IMR-90 (cell line): ENCODE data around the gene DENND2D. TPM values are rescaled to one million over a fixed set of nuclear protein-coding genes. Genes with fewer than 3 reads are reported as not detected.

Experiments
- ATAC-seq: fragments of 200-7000 bp; cut with Tn5 transposase; 2 replicates; pipeline ENCODE4 v1.9.1; 2020; ENCODE audit warnings: low read depth, mild to moderate bottlenecking, moderate library complexity
- BruUV-seq: library from RNA; stranded (reverse); fragments of 400-500 nt; replicated peaks from 2 replicates; lab custom pipeline; 2021; lab: Mats Ljungman, UMichigan
- CTCF ChIA-PET: fragments of 300-600 bp; formaldehyde crosslinking; extraction: SDS; loops from one replicate; lab custom pipeline; 2021; ENCODE audit warnings: antibody characterized with exemption; lab: Yijun Ruan, JAX
- POLR2A ChIA-PET: fragments of 300-600 bp; sonication (Branson Sonifier 250); formaldehyde crosslinking; loops from one replicate; lab custom pipeline; 2022; ENCODE audit warnings: antibody characterized with exemption; ENCODE audit not compliant: unreplicated experiment; lab: Charles Lee
- DNase-seq: peaks from one replicate; pipeline ENCODE4 v3.0.0; 2013
- H2AFZ ChIP-seq: replicated peaks from 2 replicates; pipeline ENCODE3; 2013; ENCODE audit warnings: low read length, mild to moderate bottlenecking; ENCODE audit not compliant: poor library complexity
- H2AK5ac ChIP-seq: 2 replicates; pipeline ENCODE4 v1.6.1; 2013; ENCODE audit warnings: low read depth, low read length, inconsistent platforms
- H2AK9ac ChIP-seq: replicated peaks from 2 replicates; pipeline ENCODE3; 2013; ENCODE audit warnings: mild to moderate bottlenecking, low read depth, low read length, moderate library complexity; ENCODE audit not compliant: poor library complexity
- H2BK120ac ChIP-seq: 2 replicates; pipeline ENCODE4 v1.6.1; 2013; ENCODE audit warnings: low read depth, low read length, inconsistent platforms
- H2BK15ac ChIP-seq: 3 replicates; pipeline ENCODE4 v1.6.1; 2013; ENCODE audit warnings: low read depth, low read length, inconsistent platforms
- H2BK20ac ChIP-seq: 2 replicates; pipeline ENCODE4 v1.6.1; 2013; ENCODE audit warnings: low read depth, mild to moderate bottlenecking, inconsistent platforms, low read length, moderate library complexity
- H2BK5ac ChIP-seq: 2 replicates; pipeline ENCODE4 v1.6.1; 2013; ENCODE audit warnings: mild to moderate bottlenecking, low read depth, low read length, inconsistent platforms; ENCODE audit not compliant: poor library complexity, severe bottlenecking
- H3K14ac ChIP-seq: replicated peaks from 2 replicates; pipeline ENCODE4 v1.6.1; 2013; ENCODE audit warnings: low read depth, low read length, inconsistent platforms
- H3K18ac ChIP-seq: 2 replicates; pipeline ENCODE4 v1.6.1; 2013; ENCODE audit warnings: low read depth, low read length, control low read depth
- H3K23ac ChIP-seq: 2 replicates; pipeline ENCODE4 v1.6.1; 2013; ENCODE audit warnings: low read depth, low read length, inconsistent platforms
- H3K27ac ChIP-seq: 2 replicates; pipeline ENCODE4 v1.5.1; 2013; ENCODE audit warnings: mild to moderate bottlenecking, control low read depth, low read length; ENCODE audit not compliant: insufficient read depth
- H3K27me3 ChIP-seq: 2 replicates; pipeline ENCODE4 v1.6.1; 2013; ENCODE audit warnings: low read length; ENCODE audit not compliant: control insufficient read depth, insufficient read depth
- H3K36me3 ChIP-seq: 2 replicates; pipeline ENCODE4 v1.6.1; 2013; ENCODE audit warnings: low read length, mixed read lengths; ENCODE audit not compliant: control insufficient read depth, insufficient read depth
- H3K4ac ChIP-seq: 2 replicates; pipeline ENCODE4 v1.6.1; 2013; ENCODE audit warnings: low read depth, low read length, inconsistent platforms
- H3K4me1 ChIP-seq: 2 replicates; pipeline ENCODE4 v1.6.1; 2013; ENCODE audit warnings: low read length, mixed read lengths; ENCODE audit not compliant: control insufficient read depth, insufficient read depth
- H3K4me2 ChIP-seq: 2 replicates; pipeline ENCODE4 v1.6.1; 2013; ENCODE audit warnings: low read depth, mild to moderate bottlenecking, control low read depth, low read length, moderate library complexity
- H3K4me3 ChIP-seq: 2 replicates; pipeline ENCODE4 v1.5.1; 2013; ENCODE audit warnings: low read depth, mild to moderate bottlenecking, control low read depth, low read length, moderate library complexity; ENCODE audit not compliant: insufficient read depth
- H3K56ac ChIP-seq: 2 replicates; pipeline ENCODE4 v1.6.1; 2013; ENCODE audit warnings: low read length, inconsistent platforms; ENCODE audit not compliant: insufficient read depth; ENCODE audit errors: extremely low read depth
- H3K79me1 ChIP-seq, 2 experiments: 2 replicates each; pipeline ENCODE4 v1.6.1; 2013; ENCODE audit warnings: low read length in 2 of 2, inconsistent platforms in 1 of 2, low read depth in 1 of 2
- H3K9ac ChIP-seq: 2 replicates; pipeline ENCODE4 v1.6.1; 2013; ENCODE audit warnings: low read depth, low read length, control low read depth
- H3K9me1 ChIP-seq: 2 replicates; pipeline ENCODE4 v1.6.1; 2013; ENCODE audit warnings: low read length, inconsistent platforms; ENCODE audit not compliant: insufficient read depth
- H3K9me3 ChIP-seq: 2 replicates; pipeline ENCODE4 v1.6.1; 2013; ENCODE audit warnings: low read length; ENCODE audit not compliant: control insufficient read depth, insufficient read depth
- H4K20me1 ChIP-seq: 2 replicates; pipeline ENCODE4 v1.6.1; 2013; ENCODE audit warnings: low read length, inconsistent platforms; ENCODE audit not compliant: insufficient read depth
- H4K5ac ChIP-seq: 2 replicates; pipeline ENCODE4 v1.6.1; 2013; ENCODE audit warnings: mild to moderate bottlenecking, low read depth, low read length, control low read depth
- H4K8ac ChIP-seq, 2 experiments: 2 replicates each; pipeline ENCODE4 v1.6.1; 2013; ENCODE audit warnings: low read depth in 2 of 2, low read length in 2 of 2, control low read depth in 1 of 2, inconsistent platforms in 1 of 2
- H4K91ac ChIP-seq: 2 replicates; pipeline ENCODE4 v1.6.1; 2013; ENCODE audit warnings: low read depth, low read length, inconsistent platforms; ENCODE audit not compliant: insufficient read depth
- BHLHE40 ChIP-seq: fragments of 150-350 bp; IDR thresholded peaks from 2 replicates; pipeline ENCODE4 v1.6.1; 2016; ENCODE audit warnings: mild to moderate bottlenecking, low read depth, low read length
- ELK1 ChIP-seq: fragments of 150-350 bp; IDR thresholded peaks from 2 replicates; pipeline ENCODE4 v1.6.1; 2016; ENCODE audit warnings: low read depth, mild to moderate bottlenecking, low read length, moderate library complexity, borderline replicate concordance
- FOS ChIP-seq: fragments of 150-350 bp; IDR thresholded peaks from 2 replicates; pipeline ENCODE4 v1.6.1; 2016; ENCODE audit warnings: low read depth, low read length
- MAZ ChIP-seq: IDR thresholded peaks from 2 replicates; pipeline ENCODE4 v1.6.1; 2012; ENCODE audit warnings: low read depth, mild to moderate bottlenecking, low read length, improper control_type of control experiment, moderate library complexity, borderline replicate concordance
- RAD21 ChIP-seq: IDR thresholded peaks from 2 replicates; pipeline ENCODE4 v1.6.1; 2012; ENCODE audit warnings: low read length, improper control_type of control experiment
- RFX5 ChIP-seq: IDR thresholded peaks from 2 replicates; pipeline ENCODE4 v1.8.0; 2012; ENCODE audit warnings: low read depth, mild to moderate bottlenecking, low read length, moderate library complexity
- USF2 ChIP-seq: fragments of 150-350 bp; IDR thresholded peaks from 2 replicates; pipeline ENCODE4 v1.6.1; 2017; ENCODE audit warnings: mild to moderate bottlenecking, antibody characterized with exemption, low read length, low read depth
- WGBS, 2 experiments: methylation state at CpG; one replicate each; pipeline versions ENCODE4 v1.1.5 to v1.1.7; 2013; ENCODE audit warnings: missing lambda C conversion rate in 2 of 2; ENCODE audit not compliant: insufficient read length in 1 of 2; ENCODE audit errors: extremely low coverage in 2 of 2; 5-methylcytosine and 5-hydroxymethylcytosine counted together
- dilution Hi-C: fragments of 300-500 bp; cut with HindIII; formaldehyde crosslinking; loops from one replicate; pipeline ENCODE4 v1.14.3; 2018; ENCODE audit warnings: low sequenced_read_pairs; ENCODE audit not compliant: unreplicated experiment
- in situ Hi-C: fragments of 300-500 bp; cut with MboI; formaldehyde crosslinking; loops from 3 replicates; pipeline ENCODE4 v1.14.3; 2019; ENCODE audit warnings: low sequenced_read_pairs, inconsistent platforms, mixed read lengths
- intact Hi-C: fragments of 100-400 bp; cut with micrococcal nuclease; formaldehyde crosslinking; loops from 2 replicates; pipeline ENCODE4 v1.10.0; 2022
- polyA plus RNA-seq, 3 experiments: library from polyadenylated mRNA; depleted of rRNA; stranded (reverse); fragments of >200 nt; gene quantifications; 2 replicates each; pipeline ENCODE4 v1.2.3, GENCODE V29; 2012; ENCODE audit warnings: low replicate concordance in 1 of 3
- total RNA-seq: library from RNA; depleted of rRNA; stranded (reverse); fragments of >200 nt; gene quantifications from 2 replicates; pipeline ENCODE4 v1.2.3, GENCODE V29; 2012

DENND2D gene
- total and polyA plus RNA-seq, 2 of the 4 experiments (the other 2 are of a cell fraction) = 0.86 to 0.90 TPM

- H3K4ac ChIP-seq = no peak overlapping the region
- H2BK20ac ChIP-seq = no peak overlapping the region
- no peaks in the 10 kb centered on the region for H4K20me1 ChIP-seq
- no peak overlapping the region for H2BK15ac ChIP-seq
- peaks cover 1% of the 10 kb centered on the region; the same call in 1 of the 2 replicates for H3K9me1 ChIP-seq
- H4K91ac ChIP-seq = no peak overlapping the region
- no peaks in the 10 kb centered on the region for H3K9me3 ChIP-seq
- H4K5ac ChIP-seq = no peak overlapping the region
- H2AK5ac ChIP-seq = no peak overlapping the region
- WGBS, 2 experiments = no CpG with 5 or more reads among the region's 4 CpGs
- TF ChIP-seq BHLHE40 (no peak), MAZ (no peak), USF2 (no peak), RFX5 (no peak), RAD21 (no peak), ELK1 (no peak), FOS (no peak)
- POLR2A ChIA-PET = interaction anchor here (0.7 kb wide), 1 partner anchor 10 kb away, joined by 5 read pairs; no protein-coding TSS in a partner anchor
- no peak overlapping the region for H3K18ac ChIP-seq
- no peak overlapping the region for H3K27ac ChIP-seq
- no peak overlapping the region for H3K4me3 ChIP-seq
- CTCF ChIA-PET = no interaction called here
- peaks cover 8% of the 10 kb centered on the region for H3K4me1 ChIP-seq
- BruUV-seq = no TSS peak
- in situ Hi-C loops = no loop called here
- no peak for DNase-seq
- H3K79me1 ChIP-seq = no peaks in the 10 kb centered on the region
- no peak overlapping the region for H2BK5ac ChIP-seq
- no peak overlapping the region for H3K9ac ChIP-seq
- no peak overlapping the region for H4K8ac ChIP-seq
- no peak overlapping the region for H3K14ac ChIP-seq
- ATAC-seq = no peak
- no peak overlapping the region for H2AK9ac ChIP-seq
- H3K27me3 ChIP-seq = peaks cover 14% of the 10 kb centered on the region
- dilution Hi-C loops = no loop called here
- no peak overlapping the region for H3K4me2 ChIP-seq
- no peak overlapping the region for H3K23ac ChIP-seq
- H3K36me3 ChIP-seq = no peaks in the 10 kb centered on the region
- H2BK120ac ChIP-seq = no peak overlapping the region
- no peak overlapping the region for H3K56ac ChIP-seq
- intact Hi-C loops = no loop called here
- H2AFZ ChIP-seq = no peak overlapping the region
These were observed 9.2 kb upstream of the DENND2D start for GRCh38 chr1:111209622-111210021.
